NCI-H2196 treated with DMSO at 0.1 percent for 48 hours (cell line): ENCODE results near the gene KCNMB2.
A peak's percentile ranks its signal among the peaks of the same experiment; 100 is the strongest.

ENCODE experiments used
- DNase-seq: peaks from one replicate; lab custom pipeline; 2025; ENCODE audit not compliant: unreplicated experiment; lab: John Stamatoyannopoulos, UW

Gene KCNMB2

GRCh38 chr3:178685591-178685906 is 149.3 kb downstream of the KCNMB2 start:
- no peak for DNase-seq

GRCh38 chr3:178686826-178687225 is 150.6 kb downstream of the KCNMB2 start:
- no peak for DNase-seq

GRCh38 chr3:178690571-178690970 is 154.3 kb downstream of the KCNMB2 start:
- no peak for DNase-seq

DNA sequence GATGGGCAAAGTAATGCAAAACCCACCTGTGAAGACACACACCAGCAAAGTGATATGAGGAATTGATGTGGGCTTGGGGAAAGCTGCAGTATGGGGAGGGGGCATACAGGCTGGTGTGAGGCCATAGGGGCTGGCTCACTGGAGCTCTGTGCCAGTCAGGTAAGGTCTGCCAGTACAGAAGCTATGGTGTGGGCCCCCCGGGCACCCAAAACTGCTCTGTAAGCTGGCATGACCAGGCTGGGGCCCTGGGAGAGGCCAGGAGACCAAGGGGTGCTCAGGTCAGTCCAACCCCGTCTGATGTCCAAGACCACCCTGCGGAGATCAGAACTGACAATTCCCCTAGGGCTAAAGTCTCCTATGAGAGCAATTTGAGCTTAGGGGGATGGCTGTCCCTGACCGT is 163.1 kb downstream of the KCNMB2 start:
- DNase-seq: no peak

- no peak for DNase-seq
Observed at GRCh38 chr3:178699810-178700209, 163.6 kb downstream of the KCNMB2 start.

GRCh38 chr3:178703268-178703975 is 167.2 kb downstream of the KCNMB2 start:
- no peak for DNase-seq

GRCh38 chr3:178705925-178706324 is 169.7 kb downstream of the KCNMB2 start:
- no peak for DNase-seq

- no peak for DNase-seq
Observed at GRCh38 chr3:178706411-178706810, 170.2 kb downstream of the KCNMB2 start.

DNA sequence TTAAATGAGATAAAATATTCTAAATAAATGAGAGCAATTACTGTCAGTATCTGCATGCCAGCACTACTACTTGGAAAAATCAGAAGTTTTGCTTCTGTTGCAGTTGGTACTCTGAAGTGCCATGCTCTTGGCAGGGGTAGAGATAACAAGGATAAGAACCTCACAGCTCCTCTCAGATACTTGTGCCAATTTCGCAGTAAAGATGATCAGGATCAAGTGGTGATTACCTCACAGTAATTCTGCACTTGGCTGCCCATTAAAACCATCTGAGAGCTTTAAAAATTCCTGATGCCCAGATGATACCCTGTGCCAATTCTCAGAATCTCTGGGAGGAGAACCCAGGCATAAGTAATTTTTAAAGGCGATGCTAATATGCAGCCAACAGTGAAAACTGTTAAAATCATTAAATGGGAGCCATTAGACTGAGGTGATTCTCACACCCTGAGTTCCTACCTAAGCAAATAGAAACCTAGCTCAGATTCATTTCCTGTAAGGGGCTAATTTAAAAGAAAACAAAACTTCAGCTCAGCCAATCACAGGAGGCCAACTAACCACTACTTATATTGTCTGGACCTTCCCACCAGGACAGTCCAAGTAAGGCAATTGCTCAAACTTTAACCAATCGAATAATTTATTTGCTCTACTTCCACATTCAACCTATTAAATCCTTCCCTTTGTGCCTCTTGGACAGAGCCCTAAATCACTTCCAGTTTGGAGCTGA is 171.2 kb downstream of the KCNMB2 start:
- DNase-seq: peak; percentile 93

- DNase-seq: peak; percentile 24
Observed at GRCh38 chr3:178709051-178709450, 172.8 kb downstream of the KCNMB2 start.

DNA sequence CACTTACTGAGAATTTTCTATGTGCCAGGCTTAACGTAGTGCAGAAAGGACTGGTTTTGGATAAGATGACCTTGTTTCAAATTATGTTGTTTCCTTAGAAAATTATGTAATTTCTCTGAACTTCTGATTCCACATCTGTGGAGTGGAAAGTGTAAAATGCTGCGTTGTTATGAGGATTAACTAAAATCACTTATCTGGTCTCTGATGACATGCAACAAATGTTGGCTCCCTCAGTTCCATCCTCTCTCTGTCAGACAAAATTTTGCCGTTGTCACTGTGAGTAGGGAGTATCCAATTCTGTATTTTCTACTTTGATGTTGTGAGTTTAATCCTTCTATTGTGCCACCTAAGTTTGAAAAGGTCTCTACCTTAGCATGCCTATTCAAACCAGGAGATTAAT is 175.5 kb downstream of the KCNMB2 start:
- no peak for DNase-seq

DNA sequence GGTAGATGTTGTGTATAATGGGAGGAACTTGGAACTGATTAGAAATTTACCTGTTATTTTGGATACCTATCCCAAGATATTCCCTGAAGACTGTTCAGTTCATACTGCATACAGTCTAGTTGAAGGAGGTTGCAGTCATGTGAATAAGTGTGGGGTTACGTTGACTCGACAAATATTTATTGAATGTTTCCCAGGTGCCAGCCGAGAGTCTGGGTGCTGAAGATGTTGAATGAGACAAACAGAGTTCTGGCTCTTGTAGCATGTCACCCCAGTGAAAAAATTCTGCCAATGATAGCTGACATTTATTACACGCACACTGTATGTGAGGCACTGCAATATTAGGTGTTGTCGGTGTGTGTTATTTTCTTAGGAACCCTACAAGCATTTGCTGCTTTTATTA is 176.0 kb downstream of the KCNMB2 start:
- DNase-seq: no peak

GRCh38 chr3:178714925-178715832 is 178.9 kb downstream of the KCNMB2 start:
- no peak for DNase-seq

DNA sequence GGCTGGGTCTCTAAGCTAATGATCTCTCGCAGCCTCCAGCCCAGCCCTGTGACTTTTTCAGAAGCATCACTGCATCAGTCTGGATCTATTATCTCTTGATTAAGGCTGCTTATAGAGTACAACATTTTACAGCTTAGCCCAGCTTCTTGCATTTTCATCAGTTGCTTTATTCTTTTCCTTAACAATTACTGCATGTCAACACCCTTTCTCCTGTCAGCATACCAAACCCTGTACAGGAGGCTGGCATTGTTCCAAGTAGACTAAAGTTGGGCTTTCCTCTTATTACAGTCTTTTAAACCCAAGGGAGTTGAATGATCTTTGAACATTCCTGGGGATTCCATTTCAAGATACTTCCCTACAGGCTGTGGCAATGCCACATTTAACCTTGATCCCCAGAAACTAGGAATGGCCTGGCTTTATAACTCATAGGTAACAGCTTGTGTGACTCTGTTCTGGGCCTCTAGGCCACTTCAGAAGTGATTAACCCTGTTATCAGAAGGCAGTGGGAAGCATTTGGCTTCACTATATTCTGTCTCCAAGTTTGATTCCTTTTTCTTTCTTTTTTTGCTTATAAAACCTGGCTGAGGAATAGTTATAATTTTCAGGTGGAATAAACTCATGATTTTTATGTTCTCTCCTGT is 182.9 kb downstream of the KCNMB2 start:
- DNase-seq: no peak

DNA sequence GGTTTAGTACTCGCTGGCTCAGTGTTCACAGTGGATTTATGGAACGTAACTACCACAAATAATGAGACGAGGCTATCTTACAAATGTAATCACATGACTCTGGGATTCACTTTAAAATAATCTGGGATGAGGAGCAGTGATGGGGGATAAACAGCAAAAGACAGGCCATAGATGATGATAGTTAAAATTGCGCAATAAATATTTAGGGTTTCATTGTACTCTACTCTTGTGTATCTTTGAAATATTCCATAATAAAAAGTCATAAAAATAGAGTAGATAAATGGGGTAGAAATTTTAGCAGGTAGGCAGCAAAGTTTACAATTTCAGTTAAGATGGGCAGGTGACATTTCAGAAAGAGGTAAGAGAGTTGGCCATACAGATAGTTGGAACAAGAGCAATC is 196.6 kb downstream of the KCNMB2 start:
- DNase-seq: no peak

DNA sequence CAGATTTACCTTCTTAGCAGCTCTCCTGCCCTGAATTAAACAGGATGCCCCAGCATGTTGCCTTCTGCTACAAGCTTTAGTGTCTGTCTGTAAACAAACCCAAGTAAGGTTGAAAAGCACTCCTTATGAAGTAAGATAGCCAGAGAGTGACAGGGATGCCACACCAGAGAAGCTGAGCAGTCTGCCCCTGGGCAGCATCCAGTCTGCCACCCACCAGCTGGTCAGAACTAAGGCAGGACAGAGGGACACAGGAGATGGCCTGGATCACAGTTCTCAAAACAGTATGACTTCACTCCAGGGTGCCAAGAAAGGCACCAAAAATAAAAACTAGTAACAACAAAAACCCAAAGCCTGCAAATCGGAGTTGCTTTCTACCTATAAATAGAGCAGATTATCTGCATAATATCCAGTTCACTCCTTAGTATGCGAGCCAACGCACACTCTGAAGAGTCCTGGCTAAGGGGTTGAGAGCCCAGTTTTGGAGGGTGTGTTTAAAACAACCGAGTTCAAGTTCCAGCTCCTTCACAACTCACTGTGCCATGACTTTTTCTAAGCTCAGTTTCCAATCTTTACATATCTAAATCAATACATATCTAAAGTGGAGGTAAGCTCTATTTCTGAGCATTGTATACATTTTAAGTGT is 198.9 kb downstream of the KCNMB2 start:
- no peak for DNase-seq

DNA sequence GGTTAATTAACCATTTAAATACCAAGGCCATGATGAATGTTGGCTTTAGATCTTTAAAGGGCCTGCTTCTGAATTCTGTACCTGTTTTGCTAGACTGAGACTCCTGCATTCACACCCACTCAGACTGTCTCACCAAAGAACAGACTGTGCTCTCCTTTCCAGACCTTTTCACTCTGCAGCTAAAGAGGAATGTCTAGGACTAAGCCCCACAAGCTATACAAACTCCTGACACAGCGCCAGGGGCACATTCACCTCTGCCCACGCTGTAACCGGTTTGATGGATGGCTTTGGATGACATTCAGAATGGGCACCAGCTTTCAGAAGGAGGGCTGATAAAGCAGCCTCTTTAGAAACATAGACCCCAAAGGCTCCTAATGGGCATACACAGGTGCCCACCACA is 200.1 kb downstream of the KCNMB2 start:
- DNase-seq: no peak

GRCh38 chr3:178739720-178740119 is 203.5 kb downstream of the KCNMB2 start:
- DNase-seq: no peak

- no peak for DNase-seq
Observed at GRCh38 chr3:178741020-178741419, 204.8 kb downstream of the KCNMB2 start.

GRCh38 chr3:178743297-178743696 is 207.1 kb downstream of the KCNMB2 start:
- DNase-seq: no peak
